Vagina (tissue), 2 donors: ENCODE measurements around the gene DENND1A.

Experiments
- CTCF ChIP-seq, 3 experiments: fragments of 450-650 bp in 2 of 3; fragments of 200-600 bp in 1 of 3; sonication (generic) in 1 of 3; IDR thresholded peaks; one replicate each; pipeline ENCODE4 v1.5.1; 2017 to 2019; ENCODE audit warnings: antibody characterized with exemption in 3 of 3, mild to moderate bottlenecking in 2 of 3, moderate library complexity in 2 of 3
- POLR2A ChIP-seq, 2 donors: fragments of 450-650 bp; IDR thresholded peaks; one replicate each; pipeline ENCODE4 v1.6.1; 2017; ENCODE audit warnings: antibody characterized with exemption in 2 of 2, mild to moderate bottlenecking in 2 of 2, moderate library complexity in 2 of 2
- POLR2AphosphoS5 ChIP-seq, 2 donors: sonication (generic); formaldehyde crosslinking; IDR thresholded peaks; one replicate each; pipeline ENCODE4 v1.9.0; 2017; ENCODE audit warnings: antibody characterized with exemption in 2 of 2, mild to moderate bottlenecking in 2 of 2, low read depth in 1 of 2; ENCODE audit not compliant: insufficient read depth in 1 of 2

- TF ChIP-seq POLR2A (IDR thresholded peaks at IDR 0.05) (no peak), POLR2AphosphoS5 (IDR thresholded peaks at IDR 0.05; ENCODE audit: insufficient read depth in 1 of 2, low read depth in 1 of 2) (no peak), CTCF (IDR thresholded peaks at IDR 0.05) (no peak)
Observed at GRCh38 chr9:123511326-123512277, 418.3 kb downstream of the DENND1A start.
